Measurements from ENCODE around the gene BPIFB6. TPM values are rescaled to one million over a fixed set of nuclear protein-coding genes. Genes with fewer than 3 reads are reported as not detected.

BPIFB6 gene
- total and polyA plus RNA-seq, 4 donors: not detected

DNA sequence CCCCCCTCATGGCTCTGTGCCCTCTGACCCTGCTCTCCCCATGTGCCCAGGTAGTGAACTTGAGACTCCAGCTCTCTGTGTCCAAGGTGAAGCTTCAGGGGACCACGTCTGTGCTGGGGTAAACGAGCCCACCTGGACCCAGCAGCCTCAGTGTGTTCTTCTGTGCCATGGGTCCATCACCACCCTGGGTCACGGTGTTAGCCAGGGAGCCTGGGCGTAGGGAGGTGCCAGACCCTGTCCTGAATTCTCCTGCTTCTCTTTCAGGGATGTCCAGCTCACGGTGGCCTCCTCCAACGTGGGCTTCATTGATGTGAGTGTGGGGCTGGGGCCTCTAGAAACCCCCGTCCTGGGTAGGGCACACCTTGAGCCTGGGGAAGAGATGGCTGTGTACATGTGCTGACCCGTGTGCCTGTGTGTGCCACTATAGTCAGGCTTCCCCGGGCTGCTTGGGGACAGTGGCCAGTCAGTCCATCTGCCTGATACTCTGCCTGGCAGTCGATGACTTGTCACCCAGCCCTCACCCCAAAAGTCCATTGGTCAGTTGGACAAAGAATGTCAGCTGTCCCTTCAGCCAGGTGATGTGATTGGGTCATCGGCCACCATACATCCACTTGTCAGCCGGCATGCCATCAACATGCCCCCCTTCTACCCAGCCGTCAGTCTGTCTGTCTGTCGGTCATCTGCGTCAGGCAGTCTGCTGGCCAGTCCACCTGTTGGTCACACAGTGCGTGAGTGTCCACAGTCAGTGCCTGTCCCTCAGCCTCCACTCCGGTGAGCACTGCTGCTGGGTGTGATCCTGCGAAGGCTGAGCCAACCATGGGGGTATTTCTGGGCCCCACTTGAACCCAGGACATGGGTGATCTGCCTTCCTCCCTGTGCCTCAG lies 10.9 kb upstream of the BPIFB6 start:
- Histone ChIP-seq H3K27me3 (ENCODE audit: control insufficient read depth in 1 of 2, insufficient read depth in 2 of 2, low read length in 1 of 2) (no peaks in the 10 kb centered on the region), H3K36me3 (ENCODE audit: control insufficient read depth in 1 of 2, insufficient read depth in 2 of 2, low read length in 1 of 2) (no peaks in the 10 kb centered on the region), H3K9me3 (ENCODE audit: control insufficient read depth, low read length) (no peaks in the 10 kb centered on the region), H3K4me1 (ENCODE audit: control insufficient read depth in 1 of 2, insufficient read depth in 2 of 2, low read length in 2 of 2) (no peaks in the 10 kb centered on the region), H3K4me3 (ENCODE audit: low read length in 2 of 2) (no peak overlapping the region), H3K27ac (ENCODE audit: low read depth in 1 of 2, low read length in 2 of 2) (no peak overlapping the region)
- WGBS, 2 donors: 83 to 85% methylated on average over 18 of the region's 18 CpGs
- intact Hi-C loops (cut with DNase I): no loop called here
- DNase-seq (no peak), ATAC-seq (ENCODE audit: low FRiP score) (no peak)

DNA sequence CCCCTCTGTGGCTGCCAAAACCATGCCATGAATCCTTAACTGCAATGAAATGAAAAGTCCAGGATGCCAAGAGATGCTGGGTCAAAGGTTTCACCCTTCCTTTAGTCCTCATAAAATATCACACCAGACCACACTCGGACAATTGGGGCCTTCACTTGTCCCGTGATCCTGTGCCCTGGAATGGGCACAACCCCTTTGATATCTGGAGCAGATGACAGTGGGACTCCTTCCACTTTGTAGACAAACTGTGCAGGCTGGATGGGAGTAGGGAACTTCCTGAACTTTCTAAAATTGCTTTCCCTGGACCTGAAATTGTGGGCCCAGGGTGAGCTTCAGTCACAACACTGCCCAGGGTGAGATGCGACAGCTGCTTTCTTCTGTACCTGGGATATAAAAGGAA lies 9.6 kb upstream of the BPIFB6 start:
- ATAC-seq (ENCODE audit: low FRiP score) (no peak), DNase-seq (no peak)
- Histone ChIP-seq H3K27ac (ENCODE audit: low read depth in 1 of 2, low read length in 2 of 2) (no peak overlapping the region), H3K4me1 (ENCODE audit: control insufficient read depth in 1 of 2, insufficient read depth in 2 of 2, low read length in 2 of 2) (no peaks in the 10 kb centered on the region), H3K36me3 (ENCODE audit: control insufficient read depth in 1 of 2, insufficient read depth in 2 of 2, low read length in 1 of 2) (no peaks in the 10 kb centered on the region), H3K27me3 (ENCODE audit: control insufficient read depth in 1 of 2, insufficient read depth in 2 of 2, low read length in 1 of 2) (no peaks in the 10 kb centered on the region), H3K9me3 (ENCODE audit: control insufficient read depth, low read length) (no peaks in the 10 kb centered on the region), H3K4me3 (ENCODE audit: low read length in 2 of 2) (no peak overlapping the region)
- intact Hi-C loops (cut with DNase I): no loop called here
- 62 to 67% methylated on average over 3 of the region's 3 CpGs for WGBS, 2 donors

DNA sequence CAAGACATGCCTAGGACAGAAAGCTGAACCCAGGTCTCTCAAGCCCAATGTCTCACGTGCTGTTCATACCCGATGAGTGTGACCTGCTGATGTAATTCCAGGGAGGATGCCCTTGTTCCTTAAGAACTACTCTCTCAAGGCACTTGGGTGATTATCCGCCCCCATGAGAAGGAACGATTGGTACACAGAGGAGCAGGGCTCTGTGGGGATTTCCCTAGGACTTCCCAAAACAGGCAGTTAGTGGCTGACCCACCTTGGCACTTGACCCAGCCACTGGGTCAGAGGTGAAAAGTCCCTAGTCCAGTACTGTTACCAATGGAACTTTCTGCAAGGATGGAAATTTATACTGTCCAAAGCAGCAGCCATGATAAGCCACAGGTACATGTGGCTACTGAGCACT lies 9.2 kb upstream of the BPIFB6 start:
- intact Hi-C loops (cut with DNase I): no loop called here
- WGBS, 2 donors: 63 to 67% methylated on average over 4 of the region's 4 CpGs
- DNase-seq: no peak

GRCh38 chr20:33022694-33023438 lies 8.6 kb upstream of the BPIFB6 start:
- no peak for ATAC-seq (ENCODE audit: low FRiP score)
- Histone ChIP-seq H3K4me1 (ENCODE audit: control insufficient read depth in 1 of 2, insufficient read depth in 2 of 2, low read length in 2 of 2) (no peaks in the 10 kb centered on the region), H3K27ac (ENCODE audit: low read depth in 1 of 2, low read length in 2 of 2) (no peak overlapping the region), H3K9me3 (ENCODE audit: control insufficient read depth, low read length) (no peaks in the 10 kb centered on the region), H3K4me3 (ENCODE audit: low read length in 2 of 2) (no peak overlapping the region), H3K27me3 (ENCODE audit: control insufficient read depth in 1 of 2, insufficient read depth in 2 of 2, low read length in 1 of 2) (no peaks in the 10 kb centered on the region), H3K36me3 (ENCODE audit: control insufficient read depth in 1 of 2, insufficient read depth in 2 of 2, low read length in 1 of 2) (no peaks in the 10 kb centered on the region)
- intact Hi-C loops (cut with DNase I): no loop called here
- DNase-seq: no peak
- WGBS, 2 donors: 75 to 87% methylated on average over 7 of the region's 7 CpGs

More for the DNA sequence above, 9.2 kb upstream of the BPIFB6 start:
- H3K9me3 ChIP-seq (ENCODE audit: control insufficient read depth, low read length): no peaks in the 10 kb centered on the region
- no peak for ATAC-seq (ENCODE audit: low FRiP score)
- H3K36me3 ChIP-seq (ENCODE audit: control insufficient read depth in 1 of 2, insufficient read depth in 2 of 2, low read length in 1 of 2): no peaks in the 10 kb centered on the region
- H3K4me3 ChIP-seq (ENCODE audit: low read length in 2 of 2): no peak overlapping the region
- no peaks in the 10 kb centered on the region for H3K27me3 ChIP-seq (ENCODE audit: control insufficient read depth in 1 of 2, insufficient read depth in 2 of 2, low read length in 1 of 2)
- no peak overlapping the region for H3K27ac ChIP-seq (ENCODE audit: low read depth in 1 of 2, low read length in 2 of 2)
- no peaks in the 10 kb centered on the region for H3K4me1 ChIP-seq (ENCODE audit: control insufficient read depth in 1 of 2, insufficient read depth in 2 of 2, low read length in 2 of 2)

GRCh38 chr20:33023439-33024242 lies 7.8 kb upstream of the BPIFB6 start:
- DNase-seq (no peak), ATAC-seq (ENCODE audit: low FRiP score) (no peak)
- Histone ChIP-seq H3K27ac (ENCODE audit: low read depth in 1 of 2, low read length in 2 of 2) (no peak overlapping the region), H3K36me3 (ENCODE audit: control insufficient read depth in 1 of 2, insufficient read depth in 2 of 2, low read length in 1 of 2) (no peaks in the 10 kb centered on the region), H3K9me3 (ENCODE audit: control insufficient read depth, low read length) (no peaks in the 10 kb centered on the region), H3K27me3 (ENCODE audit: control insufficient read depth in 1 of 2, insufficient read depth in 2 of 2, low read length in 1 of 2) (no peaks in the 10 kb centered on the region), H3K4me1 (ENCODE audit: control insufficient read depth in 1 of 2, insufficient read depth in 2 of 2, low read length in 2 of 2) (no peaks in the 10 kb centered on the region), H3K4me3 (ENCODE audit: low read length in 2 of 2) (no peak overlapping the region)
- intact Hi-C loops (cut with DNase I): no loop called here
- WGBS, 2 donors: 63 to 78% methylated on average over 6 of the region's 6 CpGs

DNA sequence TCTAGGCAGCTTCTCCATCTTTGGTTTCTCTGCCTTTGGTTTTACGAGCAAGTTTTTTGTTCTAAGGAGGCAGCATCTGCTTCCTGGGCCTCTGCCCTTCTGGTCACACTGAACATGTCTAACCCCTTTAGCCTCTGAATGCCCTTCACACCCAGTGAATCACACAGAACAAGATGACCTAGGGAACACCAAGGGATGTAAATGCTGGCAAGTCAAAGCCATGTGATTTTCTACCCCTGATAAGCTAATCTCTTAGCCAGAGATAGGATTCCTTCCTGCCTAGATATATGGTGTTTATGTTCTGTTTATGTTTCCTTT lies 7.2 kb upstream of the BPIFB6 start:
- Histone ChIP-seq H3K36me3 (ENCODE audit: control insufficient read depth in 1 of 2, insufficient read depth in 2 of 2, low read length in 1 of 2) (no peaks in the 10 kb centered on the region), H3K27me3 (ENCODE audit: control insufficient read depth in 1 of 2, insufficient read depth in 2 of 2, low read length in 1 of 2) (no peaks in the 10 kb centered on the region), H3K4me3 (ENCODE audit: low read length in 2 of 2) (no peak overlapping the region), H3K27ac (ENCODE audit: low read depth in 1 of 2, low read length in 2 of 2) (no peak overlapping the region), H3K9me3 (ENCODE audit: control insufficient read depth, low read length) (no peaks in the 10 kb centered on the region), H3K4me1 (ENCODE audit: control insufficient read depth in 1 of 2, insufficient read depth in 2 of 2, low read length in 2 of 2) (no peaks in the 10 kb centered on the region)
- DNase-seq: no peak
- WGBS, 2 donors: 75% methylated on average over 1 of the region's 1 CpG
- intact Hi-C loops (cut with DNase I): no loop called here
- ATAC-seq (ENCODE audit: low FRiP score): no peak

DNA sequence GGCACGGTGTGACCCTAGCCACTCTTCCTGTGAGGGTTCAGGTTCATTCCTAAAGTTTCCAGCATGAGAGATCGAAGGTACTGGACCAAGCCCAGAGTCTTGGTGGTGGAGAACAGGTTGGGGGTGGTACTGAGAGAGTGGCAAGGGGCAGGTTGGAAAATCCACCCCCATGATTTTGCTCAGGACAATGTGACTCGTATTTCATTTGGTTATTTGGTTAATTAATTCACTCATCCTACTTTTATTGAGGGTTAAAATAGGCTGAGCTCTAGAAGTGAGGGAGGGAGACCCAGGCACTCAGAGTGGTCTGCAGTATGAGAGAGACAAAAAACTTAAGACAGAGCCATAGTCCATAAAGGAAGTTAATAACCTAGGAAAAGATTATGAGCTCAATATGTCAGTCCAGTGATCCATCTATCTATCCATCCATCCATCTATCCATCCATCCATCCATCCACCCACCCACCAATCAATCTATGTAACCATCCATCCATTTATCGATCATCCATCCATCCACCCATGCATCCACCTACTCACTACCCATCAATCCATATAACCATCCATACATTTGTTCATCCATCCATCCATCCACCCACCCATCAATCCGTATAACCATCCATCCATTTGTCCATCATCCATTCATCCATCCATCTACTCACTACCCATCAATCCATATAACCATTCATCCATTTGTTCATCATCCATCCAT lies 6.7 kb upstream of the BPIFB6 start:
- intact Hi-C loops (cut with DNase I): no loop called here
- no peak overlapping the region for H3K4me3 ChIP-seq (ENCODE audit: low read length in 2 of 2)
- no peaks in the 10 kb centered on the region for H3K36me3 ChIP-seq (ENCODE audit: control insufficient read depth in 1 of 2, insufficient read depth in 2 of 2, low read length in 1 of 2)
- ATAC-seq (ENCODE audit: low FRiP score) (no peak), DNase-seq (no peak)
- WGBS, 2 donors: 70 to 74% methylated on average over 5 of the region's 5 CpGs
- no peak overlapping the region for H3K27ac ChIP-seq (ENCODE audit: low read depth in 1 of 2, low read length in 2 of 2)
- no peaks in the 10 kb centered on the region for H3K27me3 ChIP-seq (ENCODE audit: control insufficient read depth in 1 of 2, insufficient read depth in 2 of 2, low read length in 1 of 2)
- no peaks in the 10 kb centered on the region for H3K9me3 ChIP-seq (ENCODE audit: control insufficient read depth, low read length)
- no peaks in the 10 kb centered on the region for H3K4me1 ChIP-seq (ENCODE audit: control insufficient read depth in 1 of 2, insufficient read depth in 2 of 2, low read length in 2 of 2)

DNA sequence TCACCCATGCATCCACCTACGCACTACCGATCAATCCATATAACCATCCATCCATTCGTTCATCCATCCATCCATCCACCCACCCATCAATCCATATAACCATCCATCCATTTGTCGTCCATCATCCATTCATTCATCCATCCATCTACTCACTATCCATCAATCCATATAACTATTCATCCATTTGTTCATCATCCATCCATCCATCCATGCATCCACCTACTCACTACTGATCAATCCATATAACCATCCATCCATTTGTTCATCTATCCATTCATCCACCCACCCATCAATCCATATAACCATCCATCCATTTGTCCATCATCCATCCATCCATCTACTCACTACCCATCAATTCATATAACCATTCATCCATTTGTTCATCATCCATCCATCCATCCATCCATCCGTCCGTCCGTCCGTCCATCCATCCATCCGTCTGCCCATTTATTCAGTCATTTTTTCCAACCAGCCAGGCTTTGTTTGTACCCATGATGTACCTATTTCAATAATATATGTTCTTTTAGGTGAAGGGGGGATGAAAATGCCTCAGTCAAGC lies 6.1 kb upstream of the BPIFB6 start:
- Histone ChIP-seq H3K9me3 (ENCODE audit: control insufficient read depth, low read length) (no peaks in the 10 kb centered on the region), H3K4me1 (ENCODE audit: control insufficient read depth in 1 of 2, insufficient read depth in 2 of 2, low read length in 2 of 2) (no peaks in the 10 kb centered on the region), H3K36me3 (ENCODE audit: control insufficient read depth in 1 of 2, insufficient read depth in 2 of 2, low read length in 1 of 2) (no peaks in the 10 kb centered on the region), H3K27ac (ENCODE audit: low read depth in 1 of 2, low read length in 2 of 2) (no peak overlapping the region), H3K4me3 (ENCODE audit: low read length in 2 of 2) (no peak overlapping the region), H3K27me3 (ENCODE audit: control insufficient read depth in 1 of 2, insufficient read depth in 2 of 2, low read length in 1 of 2) (no peaks in the 10 kb centered on the region)
- 47 to 91% methylated on average over 9 of the region's 9 CpGs for WGBS, 2 donors
- DNase-seq: no peak
- intact Hi-C loops (cut with DNase I): no loop called here
- no peak for ATAC-seq (ENCODE audit: low FRiP score)
